HG03342 (cell line): ENCODE data around the gene CEL.
"Not testable (repeated sequence)": the region's sequence is repeated elsewhere in the genome, so short reads cannot be mapped to it uniquely, and the experiment has no call there.

Experiments
- ATAC-seq: cut with Tn5 transposase; IDR thresholded peaks from one replicate; pipeline ENCODE4 v1.9.1; 2021; ENCODE audit warnings: mild to moderate bottlenecking, moderate library complexity; ENCODE audit not compliant: unreplicated experiment

CEL gene

DNA sequence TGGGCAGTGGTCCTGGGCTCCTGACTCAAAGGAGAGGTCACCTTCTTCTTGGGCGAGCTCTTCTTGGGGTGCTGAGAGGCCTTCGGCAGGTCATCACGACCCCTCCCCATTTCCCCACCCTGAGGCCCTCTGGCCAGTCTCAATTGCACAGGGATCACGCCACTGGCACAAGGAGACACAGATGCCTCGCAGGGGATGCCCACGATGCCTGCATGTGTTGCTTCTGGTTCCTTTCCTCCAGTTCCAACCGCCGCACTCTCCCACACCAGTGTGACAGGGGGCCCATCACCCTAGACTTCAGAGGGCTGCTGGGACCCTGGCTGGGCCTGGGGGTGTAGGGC is 1.3 kb downstream of the CEL start:
- no peak for ATAC-seq

DNA sequence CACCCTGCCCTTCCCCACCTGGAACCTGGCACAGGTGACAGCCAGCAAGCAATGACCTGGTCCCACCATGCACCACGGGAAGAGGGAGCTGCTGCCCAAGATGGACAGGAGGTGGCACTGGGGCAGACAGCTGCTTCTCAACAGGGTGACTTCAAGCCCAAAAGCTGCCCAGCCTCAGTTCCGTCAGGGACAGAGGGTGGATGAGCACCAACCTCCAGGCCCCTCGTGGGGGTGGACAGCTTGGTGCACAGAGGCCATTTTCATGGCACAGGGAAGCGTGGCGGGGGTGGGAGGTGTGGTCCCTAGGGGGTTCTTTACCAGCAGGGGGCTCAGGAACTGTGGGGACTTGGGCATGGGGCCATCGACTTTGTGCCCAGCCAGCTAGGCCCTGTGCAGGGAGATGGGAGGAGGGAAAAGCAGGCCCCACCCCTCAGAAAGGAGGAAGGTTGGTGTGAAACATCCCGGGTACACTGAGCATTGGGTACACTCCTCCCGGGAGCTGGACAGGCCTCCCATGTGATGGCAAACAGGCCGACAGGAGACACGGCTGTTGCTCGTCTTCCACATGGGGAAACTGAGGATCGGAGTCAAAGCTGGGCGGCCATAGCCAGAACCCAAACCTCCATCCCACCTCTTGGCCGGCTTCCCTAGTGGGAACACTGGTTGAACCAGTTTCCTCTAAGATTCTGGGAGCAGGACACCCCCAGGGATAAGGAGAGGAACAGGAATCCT is 1.9 kb downstream of the CEL start:
- no peak for ATAC-seq

DNA sequence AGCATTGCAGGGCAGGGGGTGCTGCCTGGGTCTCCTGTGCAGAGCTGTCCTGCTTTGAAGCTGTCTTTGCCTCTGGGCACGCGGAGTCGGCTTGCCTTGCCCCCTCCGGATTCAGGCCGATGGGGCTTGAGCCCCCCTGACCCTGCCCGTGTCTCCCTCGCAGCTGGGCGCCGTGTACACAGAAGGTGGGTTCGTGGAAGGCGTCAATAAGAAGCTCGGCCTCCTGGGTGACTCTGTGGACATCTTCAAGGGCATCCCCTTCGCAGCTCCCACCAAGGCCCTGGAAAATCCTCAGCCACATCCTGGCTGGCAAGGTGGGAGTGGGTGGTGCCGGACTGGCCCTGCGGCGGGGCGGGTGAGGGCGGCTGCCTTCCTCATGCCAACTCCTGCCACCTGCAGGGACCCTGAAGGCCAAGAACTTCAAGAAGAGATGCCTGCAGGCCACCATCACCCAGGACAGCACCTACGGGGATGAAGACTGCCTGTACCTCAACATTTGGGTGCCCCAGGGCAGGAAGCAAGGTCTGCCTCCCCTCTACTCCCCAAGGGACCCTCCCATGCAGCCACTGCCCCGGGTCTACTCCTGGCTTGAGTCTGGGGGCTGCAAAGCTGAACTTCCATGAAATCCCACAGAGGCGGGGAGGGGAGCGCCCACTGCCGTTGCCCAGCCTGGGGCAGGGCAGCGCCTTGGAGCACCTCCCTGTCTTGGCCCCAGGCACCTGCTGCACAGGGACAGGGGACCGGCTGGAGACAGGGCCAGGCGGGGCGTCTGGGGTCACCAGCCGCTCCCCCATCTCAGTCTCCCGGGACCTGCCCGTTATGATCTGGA is 2.7 kb downstream of the CEL start:
- no peak for ATAC-seq

DNA sequence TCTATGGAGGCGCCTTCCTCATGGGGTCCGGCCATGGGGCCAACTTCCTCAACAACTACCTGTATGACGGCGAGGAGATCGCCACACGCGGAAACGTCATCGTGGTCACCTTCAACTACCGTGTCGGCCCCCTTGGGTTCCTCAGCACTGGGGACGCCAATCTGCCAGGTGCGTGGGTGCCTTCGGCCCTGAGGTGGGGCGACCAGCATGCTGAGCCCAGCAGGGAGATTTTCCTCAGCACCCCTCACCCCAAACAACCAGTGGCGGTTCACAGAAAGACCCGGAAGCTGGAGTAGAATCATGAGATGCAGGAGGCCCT is 3.2 kb downstream of the CEL start:
- no peak for ATAC-seq

DNA sequence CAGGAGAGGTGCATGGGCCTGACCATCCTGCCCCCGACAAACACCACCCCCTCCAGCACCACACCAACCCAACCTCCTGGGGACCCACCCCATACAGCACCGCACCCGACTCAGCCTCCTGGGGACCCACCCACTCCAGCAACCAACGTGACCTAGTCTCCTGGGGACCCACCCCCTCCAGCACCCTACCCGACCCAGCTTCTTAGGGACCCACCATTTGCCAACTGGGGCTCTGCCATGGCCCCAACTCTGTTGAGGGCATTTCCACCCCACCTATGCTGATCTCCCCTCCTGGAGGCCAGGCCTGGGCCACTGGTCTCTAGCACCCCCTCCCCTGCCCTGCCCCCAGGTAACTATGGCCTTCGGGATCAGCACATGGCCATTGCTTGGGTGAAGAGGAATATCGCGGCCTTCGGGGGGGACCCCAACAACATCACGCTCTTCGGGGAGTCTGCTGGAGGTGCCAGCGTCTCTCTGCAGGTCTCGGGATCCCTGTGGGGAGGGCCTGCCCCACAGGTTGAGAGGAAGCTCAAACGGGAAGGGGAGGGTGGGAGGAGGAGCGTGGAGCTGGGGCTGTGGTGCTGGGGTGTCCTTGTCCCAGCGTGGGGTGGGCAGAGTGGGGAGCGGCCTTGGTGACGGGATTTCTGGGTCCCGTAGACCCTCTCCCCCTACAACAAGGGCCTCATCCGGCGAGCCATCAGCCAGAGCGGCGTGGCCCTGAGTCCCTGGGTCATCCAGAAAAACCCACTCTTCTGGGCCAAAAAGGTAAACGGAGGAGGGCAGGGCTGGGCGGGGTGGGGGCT is 4.6 kb downstream of the CEL start:
- ATAC-seq = no peak

DNA sequence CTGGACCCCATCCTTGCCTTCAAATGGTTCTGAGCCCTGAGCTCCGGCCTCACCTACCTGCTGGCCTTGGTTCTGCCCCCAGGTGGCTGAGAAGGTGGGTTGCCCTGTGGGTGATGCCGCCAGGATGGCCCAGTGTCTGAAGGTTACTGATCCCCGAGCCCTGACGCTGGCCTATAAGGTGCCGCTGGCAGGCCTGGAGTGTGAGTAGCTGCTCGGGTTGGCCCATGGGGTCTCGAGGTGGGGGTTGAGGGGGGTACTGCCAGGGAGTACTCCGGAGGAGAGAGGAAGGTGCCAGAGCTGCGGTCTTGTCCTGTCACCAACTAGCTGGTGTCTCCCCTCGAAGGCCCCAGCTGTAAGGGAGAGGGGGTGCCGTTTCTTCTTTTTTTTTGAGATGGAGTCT is 5.2 kb downstream of the CEL start:
- ATAC-seq = no peak

DNA sequence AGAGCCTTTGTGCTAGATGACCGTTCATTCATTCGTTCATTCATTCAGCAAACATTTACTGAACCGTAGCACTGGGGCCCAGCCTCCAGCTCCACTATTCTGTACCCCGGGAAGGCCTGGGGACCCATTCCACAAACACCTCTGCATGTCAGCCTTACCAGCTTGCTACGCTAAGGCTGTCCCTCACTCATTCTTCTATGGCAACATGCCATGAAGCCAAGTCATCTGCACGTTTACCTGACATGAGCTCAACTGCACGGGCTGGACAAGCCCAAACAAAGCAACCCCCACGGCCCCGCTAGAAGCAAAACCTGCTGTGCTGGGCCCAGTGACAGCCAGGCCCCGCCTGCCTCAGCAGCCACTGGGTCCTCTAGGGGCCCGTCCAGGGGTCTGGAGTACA is 6.0 kb downstream of the CEL start:
- no peak for ATAC-seq

DNA sequence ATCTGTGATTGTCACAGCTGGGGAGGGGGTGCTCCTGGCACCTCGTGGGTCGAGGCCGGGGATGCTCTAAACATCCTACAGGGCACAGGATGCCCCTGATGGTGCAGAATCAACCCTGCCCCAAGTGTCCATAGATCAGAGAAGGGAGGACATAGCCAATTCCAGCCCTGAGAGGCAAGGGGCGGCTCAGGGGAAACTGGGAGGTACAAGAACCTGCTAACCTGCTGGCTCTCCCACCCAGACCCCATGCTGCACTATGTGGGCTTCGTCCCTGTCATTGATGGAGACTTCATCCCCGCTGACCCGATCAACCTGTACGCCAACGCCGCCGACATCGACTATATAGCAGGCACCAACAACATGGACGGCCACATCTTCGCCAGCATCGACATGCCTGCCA is 6.7 kb downstream of the CEL start:
- ATAC-seq = not testable (repeated sequence)

DNA sequence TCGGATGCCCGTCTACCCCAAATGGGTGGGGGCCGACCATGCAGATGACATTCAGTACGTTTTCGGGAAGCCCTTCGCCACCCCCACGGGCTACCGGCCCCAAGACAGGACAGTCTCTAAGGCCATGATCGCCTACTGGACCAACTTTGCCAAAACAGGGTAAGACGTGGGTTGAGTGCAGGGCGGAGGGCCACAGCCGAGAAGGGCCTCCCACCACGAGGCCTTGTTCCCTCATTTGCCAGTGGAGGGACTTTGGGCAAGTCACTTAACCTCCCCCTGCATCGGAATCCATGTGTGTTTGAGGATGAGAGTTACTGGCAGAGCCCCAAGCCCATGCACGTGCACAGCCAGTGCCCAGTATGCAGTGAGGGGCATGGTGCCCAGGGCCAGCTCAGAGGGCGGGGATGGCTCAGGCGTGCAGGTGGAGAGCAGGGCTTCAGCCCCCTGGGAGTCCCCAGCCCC is 8.8 kb downstream of the CEL start:
- ATAC-seq = not testable (repeated sequence)

DNA sequence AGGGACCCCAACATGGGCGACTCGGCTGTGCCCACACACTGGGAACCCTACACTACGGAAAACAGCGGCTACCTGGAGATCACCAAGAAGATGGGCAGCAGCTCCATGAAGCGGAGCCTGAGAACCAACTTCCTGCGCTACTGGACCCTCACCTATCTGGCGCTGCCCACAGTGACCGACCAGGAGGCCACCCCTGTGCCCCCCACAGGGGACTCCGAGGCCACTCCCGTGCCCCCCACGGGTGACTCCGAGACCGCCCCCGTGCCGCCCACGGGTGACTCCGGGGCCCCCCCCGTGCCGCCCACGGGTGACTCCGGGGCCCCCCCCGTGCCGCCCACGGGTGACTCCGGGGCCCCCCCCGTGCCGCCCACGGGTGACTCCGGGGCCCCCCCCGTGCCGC is 9.2 kb downstream of the CEL start:
- not testable (repeated sequence) for ATAC-seq

DNA sequence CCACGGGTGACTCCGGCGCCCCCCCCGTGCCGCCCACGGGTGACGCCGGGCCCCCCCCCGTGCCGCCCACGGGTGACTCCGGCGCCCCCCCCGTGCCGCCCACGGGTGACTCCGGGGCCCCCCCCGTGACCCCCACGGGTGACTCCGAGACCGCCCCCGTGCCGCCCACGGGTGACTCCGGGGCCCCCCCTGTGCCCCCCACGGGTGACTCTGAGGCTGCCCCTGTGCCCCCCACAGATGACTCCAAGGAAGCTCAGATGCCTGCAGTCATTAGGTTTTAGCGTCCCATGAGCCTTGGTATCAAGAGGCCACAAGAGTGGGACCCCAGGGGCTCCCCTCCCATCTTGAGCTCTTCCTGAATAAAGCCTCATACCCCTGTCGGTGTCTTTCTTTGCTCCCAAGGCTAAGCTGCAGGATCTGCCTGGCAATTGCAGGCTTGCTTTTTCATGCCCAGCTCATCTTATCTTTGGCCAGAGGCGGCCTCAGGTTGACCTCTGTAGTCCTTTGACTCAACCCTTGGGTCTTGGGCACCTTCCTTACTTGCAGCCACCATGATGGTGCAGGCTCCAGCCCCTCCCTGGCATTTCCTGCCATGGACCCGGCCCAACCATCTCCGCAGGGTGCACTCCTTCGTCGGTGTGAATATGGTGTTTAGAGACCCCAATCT is 9.8 kb downstream of the CEL start:
- ATAC-seq = no peak

DNA sequence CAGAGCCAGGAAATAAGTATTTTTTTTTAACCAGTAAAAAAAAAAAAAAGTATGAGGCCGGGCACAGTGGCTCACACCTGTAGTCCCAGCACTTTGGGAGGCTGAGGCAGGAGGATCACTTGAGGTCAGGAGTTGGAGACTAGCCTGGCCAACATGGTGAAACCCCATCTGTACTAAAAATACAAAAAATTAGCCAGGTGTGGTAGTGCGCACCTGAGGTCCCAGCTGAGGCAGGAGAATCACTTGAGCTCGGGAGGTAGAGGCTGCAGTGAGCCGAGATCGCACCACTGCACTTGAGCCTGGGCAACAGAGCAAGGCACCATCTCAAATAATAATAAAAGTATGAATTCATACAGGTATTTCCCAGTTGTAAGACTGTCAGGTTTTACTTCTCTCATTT is 10.4 kb downstream of the CEL start:
- not testable (repeated sequence) for ATAC-seq

DNA sequence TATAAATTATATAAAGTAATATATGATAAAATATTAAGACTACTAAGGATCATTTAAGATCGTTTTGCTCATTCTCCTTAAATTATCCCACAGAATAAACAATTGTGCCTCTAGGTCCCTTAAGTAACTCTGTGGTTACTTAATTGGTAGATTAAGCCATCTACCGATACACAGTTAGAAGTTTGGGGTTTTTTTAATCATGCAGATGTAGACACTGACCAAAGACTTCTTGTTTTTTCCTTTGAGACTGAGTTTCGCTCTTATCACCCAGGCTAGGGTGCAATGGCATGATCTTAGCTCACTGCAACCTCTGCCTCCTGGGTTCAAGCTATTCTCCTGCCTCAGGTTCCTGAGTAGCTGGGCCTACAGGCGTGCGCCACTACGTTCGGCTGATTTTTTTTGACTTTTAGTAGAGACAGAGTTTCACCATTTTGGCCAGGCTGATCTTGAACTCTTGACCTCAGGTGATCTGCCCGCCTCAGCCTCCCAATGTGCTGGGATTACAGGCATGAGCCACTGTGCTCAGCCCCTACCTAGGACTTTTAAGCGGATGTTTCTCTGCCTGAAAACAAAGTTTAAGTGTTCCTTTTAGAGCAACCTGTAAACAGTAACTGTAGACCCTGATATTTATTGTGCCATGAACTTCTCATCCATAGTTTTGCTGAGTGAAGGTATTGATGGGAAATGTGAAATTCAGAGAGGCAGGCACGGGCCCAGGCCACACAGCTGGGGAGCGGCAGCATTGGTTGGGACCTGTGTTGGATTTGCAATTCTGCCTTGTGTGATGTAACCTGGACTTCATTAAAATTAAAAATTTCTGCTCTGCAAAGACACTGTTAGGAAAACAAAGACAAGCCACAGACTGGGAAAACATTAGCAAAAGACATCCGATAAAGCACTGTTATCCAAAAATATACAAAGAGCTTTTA is 11.6 kb downstream of the CEL start:
- ATAC-seq = no peak

DNA sequence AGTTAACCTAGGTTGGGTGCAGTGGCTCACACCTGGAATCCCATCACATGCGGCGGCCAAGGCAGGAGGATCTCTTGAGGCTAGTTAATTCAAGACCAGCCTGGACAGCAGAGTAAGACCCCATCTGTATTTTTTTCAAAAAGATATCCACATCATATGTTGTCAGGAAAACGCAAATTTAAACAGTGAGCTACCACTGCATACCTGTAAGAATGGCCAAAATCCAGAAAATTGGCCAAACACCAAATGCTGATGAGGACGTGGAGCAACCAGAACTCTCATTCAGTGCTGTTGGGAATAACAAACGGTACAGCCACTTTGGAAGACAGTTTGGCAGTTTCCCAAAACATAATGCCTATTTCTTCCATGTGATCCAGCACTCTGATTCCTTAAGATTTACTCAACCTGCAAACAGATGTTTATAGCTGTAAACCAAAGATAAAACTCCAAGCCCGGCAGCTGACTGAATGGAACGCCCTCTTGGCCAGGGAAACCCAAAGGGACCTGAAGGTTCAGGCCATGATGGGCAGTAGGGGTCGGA is 12.4 kb downstream of the CEL start:
- no peak for ATAC-seq

DNA sequence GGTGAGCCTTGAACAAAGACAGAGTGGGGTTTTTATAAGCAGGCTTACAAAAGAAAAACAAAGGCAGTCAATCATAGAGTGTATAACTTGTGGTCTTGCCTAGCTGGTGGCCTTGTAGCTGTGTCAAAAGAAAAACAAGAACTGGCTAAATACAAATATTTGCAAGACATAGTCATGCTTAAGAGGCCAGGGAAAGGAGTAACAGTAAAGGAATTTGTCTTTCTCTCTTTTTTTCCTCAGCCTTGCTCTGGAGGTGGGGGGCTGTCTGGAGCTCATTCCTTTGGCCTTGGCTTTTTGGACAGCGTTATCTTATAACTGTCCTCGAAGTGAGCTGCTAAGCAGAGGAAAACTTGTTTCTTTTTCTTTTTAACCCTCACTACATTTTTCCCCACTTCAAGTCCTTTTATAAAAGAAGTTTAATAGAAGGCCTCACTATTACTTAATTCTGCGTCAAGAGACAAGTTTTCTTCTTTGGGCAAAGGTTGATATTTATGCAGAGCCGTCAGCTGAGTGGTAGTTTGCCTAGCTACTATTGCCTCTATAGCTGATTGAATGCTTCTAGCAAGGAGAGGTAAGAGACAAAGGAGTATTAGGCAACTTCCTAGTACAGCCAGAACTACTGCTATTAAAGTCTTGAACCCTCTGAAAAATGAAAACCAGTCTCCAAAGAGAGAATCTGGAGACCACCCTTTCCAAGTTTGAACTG is 14.3 kb downstream of the CEL start:
- ATAC-seq = no peak

DNA sequence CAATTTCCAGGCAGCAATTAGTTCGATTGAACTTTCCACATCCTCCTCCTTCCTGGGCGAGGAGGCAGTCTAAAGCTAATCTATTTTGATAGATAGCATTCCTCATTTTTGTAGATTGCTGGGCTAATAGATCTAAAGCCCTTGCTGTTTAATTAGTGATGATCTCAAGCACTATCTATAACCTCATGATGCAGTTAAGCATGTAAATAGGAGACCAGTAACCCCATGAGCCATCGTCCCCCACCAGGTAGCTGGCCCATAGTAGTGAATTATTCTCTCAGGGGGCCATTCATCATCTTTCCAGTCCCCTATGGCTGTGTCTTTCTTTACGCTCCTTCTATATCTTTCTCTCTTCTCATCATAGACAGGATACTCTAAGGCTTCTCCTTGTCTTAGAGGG is 14.9 kb downstream of the CEL start:
- ATAC-seq = no peak

DNA sequence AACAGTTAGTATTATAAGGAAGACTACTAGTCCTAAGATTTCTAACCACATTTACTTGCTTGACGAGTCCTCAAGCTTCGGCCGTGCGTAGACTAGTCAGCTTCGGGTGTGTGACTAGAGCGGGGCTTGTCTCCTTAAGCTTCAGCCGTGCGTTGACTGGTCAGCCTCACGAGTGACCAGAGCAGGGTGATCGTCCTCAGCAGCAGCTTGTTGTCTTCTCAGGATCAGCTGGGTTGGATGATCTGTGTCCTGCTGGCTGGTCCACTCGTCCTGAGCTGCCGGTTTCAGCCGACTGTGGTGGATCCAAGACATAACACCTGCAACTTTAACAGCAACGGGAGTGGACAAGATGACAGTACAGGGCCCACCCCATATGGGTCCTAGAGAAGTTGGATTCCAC is 16.7 kb downstream of the CEL start:
- no peak for ATAC-seq

DNA sequence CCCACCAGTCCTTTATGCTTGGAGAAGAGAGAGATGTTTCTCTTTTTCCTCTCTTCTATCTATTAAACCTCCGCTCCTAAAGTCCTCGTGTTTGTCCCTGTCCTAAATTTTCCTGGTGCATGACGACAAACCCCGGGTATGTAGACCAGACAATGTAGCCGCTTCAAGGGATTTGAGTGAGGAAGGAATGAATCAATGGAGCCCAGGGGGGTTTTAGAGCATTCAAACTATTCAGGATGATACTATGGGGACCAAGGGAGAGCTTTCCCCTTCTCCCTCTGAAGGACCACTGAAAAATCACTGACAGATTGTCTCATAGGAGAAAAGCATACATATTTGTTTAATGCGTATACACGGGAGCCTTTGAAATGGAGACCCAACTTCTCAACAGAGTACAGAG is 18.4 kb downstream of the CEL start:
- ATAC-seq = no peak
